Heart right ventricle (tissue), 16 donors: ENCODE measurements around the gene SLC35E1. TPM values are rescaled to one million over a fixed set of nuclear protein-coding genes. Genes with fewer than 3 reads are reported as not detected.

Experiments used
- ATAC-seq, 8 donors: fragments of 200-7000 bp; cut with Tn5 transposase; one replicate each; pipeline ENCODE4 v1.9.1; 2020; ENCODE audit warnings: mild to moderate bottlenecking in 8 of 8, moderate library complexity in 8 of 8, moderate number of reproducible peaks in 1 of 8
- DNase-seq, 2 donors: peaks; one replicate each; pipeline ENCODE4 v3.0.0-alpha.2; 2020
- H3K27ac ChIP-seq, 10 donors: fragments of 200-600 bp; sonication (generic) in 2 of 10; one replicate each; pipeline versions ENCODE4 v1.5.0 to v1.8.0; 2020 to 2022; ENCODE audit warnings: mild to moderate bottlenecking in 3 of 10
- H3K27me3 ChIP-seq, 7 donors: fragments of 200-600 bp; one replicate each; pipeline ENCODE4 v1.8.0; 2021 to 2022; ENCODE audit warnings: mild to moderate bottlenecking in 2 of 7
- H3K36me3 ChIP-seq, 9 donors: fragments of 200-600 bp; sonication (generic) in 1 of 9; one replicate each; pipeline versions ENCODE4 v1.5.0 to v1.8.0; 2020 to 2022; ENCODE audit warnings: mild to moderate bottlenecking in 2 of 9
- H3K4me1 ChIP-seq, 9 donors: fragments of 200-600 bp; sonication (generic) in 1 of 9; one replicate each; pipeline versions ENCODE4 v1.5.0 to v1.8.0; 2020 to 2022; ENCODE audit warnings: mild to moderate bottlenecking in 4 of 9
- H3K4me3 ChIP-seq, 10 donors: fragments of 200-600 bp; sonication (generic) in 2 of 10; one replicate each; pipeline versions ENCODE4 v1.5.0 to v1.8.0; 2020 to 2022; ENCODE audit warnings: mild to moderate bottlenecking in 7 of 10, moderate library complexity in 2 of 10
- H3K9me3 ChIP-seq, 11 donors: fragments of 200-600 bp in 10 of 11; sonication (generic) in 2 of 11; one replicate each; pipeline versions ENCODE4 v1.5.0 to v1.8.0; 2013 to 2022; ENCODE audit warnings: mild to moderate bottlenecking in 2 of 11, control low read depth in 1 of 11, moderate library complexity in 1 of 11
- WGBS, 2 donors: extraction: QIAGEN DNeasy Blood & Tissue Kit; methylation state at CpG; one replicate each; pipeline ENCODE4 v1.1.7; 2013; ENCODE audit warnings: inconsistent platforms in 1 of 2; 5-methylcytosine and 5-hydroxymethylcytosine counted together
- intact Hi-C, 10 donors: fragments of 100-400 bp; cut with DNase I; formaldehyde crosslinking; loops; one replicate each; pipeline versions ENCODE4 v1.11.1 to v1.14.2; 2022
- polyA plus RNA-seq, 2 donors: library from polyadenylated mRNA; stranded (reverse); fragments of 200-250 nt; gene quantifications; one replicate each; pipeline ENCODE4 v1.2.3, GENCODE V29; 2013
- total RNA-seq, 10 donors: library from RNA; stranded (reverse); fragmentation: NEBNext Ultra II Directional in 3 of 10; extraction: Animal tissue kit (Norgen Biotek cat#: 25700) in 3 of 10; gene quantifications; one replicate each; pipeline versions ENCODE4 v1.2.1 to v1.2.4, GENCODE V29; 2021 to 2023
- TF ChIP-seq, protein P1 (sequence below), 9 donors: fragments of 200-600 bp; sonication (generic) in 2 of 9; IDR thresholded peaks; one replicate each; pipeline versions ENCODE4 v1.5.0 to v1.8.0; 2021 to 2022; ENCODE audit warnings: antibody characterized with exemption in 9 of 9, mild to moderate bottlenecking in 5 of 9, moderate library complexity in 1 of 9
- donor health status: Arrhythmogenic right ventricular cardiomyopathy.
- donor health status: ischemic (EF 13 %, LVEDD 7.1; RV severe dilation, severe dysfunction).
- donor health status: healthy with polysubstance abuse.
- donor health status: DM: no; HTN: yes; CAD: no.
- donor health status: DM: no; HTN: no; CAD: no.
- donor health status: ischemic (EF 25% LVEDD 6.9; RV normal size, moderate dysfunction).
- donor health status: ischemic (EF 25% LVEDD 5.7; RV mildly dilated, moderate dysfunction).
- donor health status: healthy.
- donor health status: DM: yes; HTN: yes; CAD: no.
- donor health status: Ischemic cardiomyopathy.
- donor health status: ischemic (EF 35%, LVEDD 5.7; RV mildly dilated, moderate dysfunction).
- donor health status: nonischemic (EF 11% LVEDD 7.7; RV severe dilation, severe dysfunction).
- donor health status: DM: yes; HTN: yes; CAD: no.
- donor health status: PGD.
- donor health status: ischemic (EF 29% LVEDD 5.4; RV normal size, mild dysfunction).
- donor health status: nonischemic (EF 23%, LVEDD 6.1; RV moderate dilation, normal function).

Gene SLC35E1
- total and polyA plus RNA-seq, 12 donors: 20.8 to 29.0 (median 23.6) TPM

DNA sequence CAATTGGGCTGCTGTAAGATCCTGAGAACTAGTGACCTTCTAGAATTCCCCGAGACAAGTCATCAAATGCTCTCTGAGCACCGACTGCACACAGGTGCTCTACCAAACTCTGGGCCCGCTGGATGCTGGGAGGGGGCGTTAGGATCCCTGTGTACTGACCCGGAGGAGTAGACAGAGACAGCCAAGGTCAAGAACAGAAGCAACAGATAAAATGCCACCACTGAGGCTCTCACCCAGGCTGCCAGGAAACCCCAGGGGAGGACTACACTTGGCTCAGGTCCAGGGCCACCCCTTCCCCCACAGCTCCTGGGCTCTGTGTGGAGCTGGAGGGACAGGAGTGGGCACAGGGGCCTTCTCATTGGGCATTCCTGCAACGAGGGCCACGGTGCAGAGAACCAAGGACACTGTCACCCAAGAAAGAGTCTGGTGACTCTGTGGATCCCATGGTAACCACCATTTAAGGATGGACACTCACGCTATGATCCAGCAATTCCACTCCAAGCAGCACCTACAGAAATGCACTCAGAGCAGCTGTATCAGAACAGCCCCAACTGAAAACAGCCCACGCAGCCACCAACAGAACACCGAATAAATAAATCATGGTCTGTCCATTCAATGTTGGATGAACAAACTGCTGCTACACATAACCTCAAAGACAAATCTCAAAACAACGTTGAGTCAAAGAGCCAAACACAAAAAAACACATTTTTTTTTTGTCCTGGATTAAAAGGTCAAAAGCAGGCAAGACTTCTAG lies 16.8 kb upstream of the SLC35E1 start:
- DNase-seq (no peak), ATAC-seq (no peak)
- intact Hi-C loops: loop anchor here in 4 of 10 donors (5.0 kb wide), 1 partner anchor 38 kb away; the partner anchor contains the start of gene MED26 (in 4 of the 4)
- H3K4me1 ChIP-seq: peaks cover 33 to 100% (median 80%) of the 10 kb centered on the region in 9 donors
- TF ChIP-seq, protein P1, sequence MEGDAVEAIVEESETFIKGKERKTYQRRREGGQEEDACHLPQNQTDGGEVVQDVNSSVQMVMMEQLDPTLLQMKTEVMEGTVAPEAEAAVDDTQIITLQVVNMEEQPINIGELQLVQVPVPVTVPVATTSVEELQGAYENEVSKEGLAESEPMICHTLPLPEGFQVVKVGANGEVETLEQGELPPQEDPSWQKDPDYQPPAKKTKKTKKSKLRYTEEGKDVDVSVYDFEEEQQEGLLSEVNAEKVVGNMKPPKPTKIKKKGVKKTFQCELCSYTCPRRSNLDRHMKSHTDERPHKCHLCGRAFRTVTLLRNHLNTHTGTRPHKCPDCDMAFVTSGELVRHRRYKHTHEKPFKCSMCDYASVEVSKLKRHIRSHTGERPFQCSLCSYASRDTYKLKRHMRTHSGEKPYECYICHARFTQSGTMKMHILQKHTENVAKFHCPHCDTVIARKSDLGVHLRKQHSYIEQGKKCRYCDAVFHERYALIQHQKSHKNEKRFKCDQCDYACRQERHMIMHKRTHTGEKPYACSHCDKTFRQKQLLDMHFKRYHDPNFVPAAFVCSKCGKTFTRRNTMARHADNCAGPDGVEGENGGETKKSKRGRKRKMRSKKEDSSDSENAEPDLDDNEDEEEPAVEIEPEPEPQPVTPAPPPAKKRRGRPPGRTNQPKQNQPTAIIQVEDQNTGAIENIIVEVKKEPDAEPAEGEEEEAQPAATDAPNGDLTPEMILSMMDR (IDR thresholded peaks at IDR 0.05): no peak
- H3K27me3 ChIP-seq: no peaks in the 10 kb centered on the region
- peak overlapping the region in 3 of 10 donors; percentile 18 to 83 (median 56) for H3K27ac ChIP-seq
- no peaks in the 10 kb centered on the region for H3K9me3 ChIP-seq
- 59 to 61% methylated on average over 11 of the region's 11 CpGs for WGBS, 2 donors
- H3K4me3 ChIP-seq: peak overlapping the region in 2 of 10 donors; percentile 34 to 35
- H3K36me3 ChIP-seq: peaks cover 0 to 3% (median 0%) of the 10 kb centered on the region in 9 donors

DNA sequence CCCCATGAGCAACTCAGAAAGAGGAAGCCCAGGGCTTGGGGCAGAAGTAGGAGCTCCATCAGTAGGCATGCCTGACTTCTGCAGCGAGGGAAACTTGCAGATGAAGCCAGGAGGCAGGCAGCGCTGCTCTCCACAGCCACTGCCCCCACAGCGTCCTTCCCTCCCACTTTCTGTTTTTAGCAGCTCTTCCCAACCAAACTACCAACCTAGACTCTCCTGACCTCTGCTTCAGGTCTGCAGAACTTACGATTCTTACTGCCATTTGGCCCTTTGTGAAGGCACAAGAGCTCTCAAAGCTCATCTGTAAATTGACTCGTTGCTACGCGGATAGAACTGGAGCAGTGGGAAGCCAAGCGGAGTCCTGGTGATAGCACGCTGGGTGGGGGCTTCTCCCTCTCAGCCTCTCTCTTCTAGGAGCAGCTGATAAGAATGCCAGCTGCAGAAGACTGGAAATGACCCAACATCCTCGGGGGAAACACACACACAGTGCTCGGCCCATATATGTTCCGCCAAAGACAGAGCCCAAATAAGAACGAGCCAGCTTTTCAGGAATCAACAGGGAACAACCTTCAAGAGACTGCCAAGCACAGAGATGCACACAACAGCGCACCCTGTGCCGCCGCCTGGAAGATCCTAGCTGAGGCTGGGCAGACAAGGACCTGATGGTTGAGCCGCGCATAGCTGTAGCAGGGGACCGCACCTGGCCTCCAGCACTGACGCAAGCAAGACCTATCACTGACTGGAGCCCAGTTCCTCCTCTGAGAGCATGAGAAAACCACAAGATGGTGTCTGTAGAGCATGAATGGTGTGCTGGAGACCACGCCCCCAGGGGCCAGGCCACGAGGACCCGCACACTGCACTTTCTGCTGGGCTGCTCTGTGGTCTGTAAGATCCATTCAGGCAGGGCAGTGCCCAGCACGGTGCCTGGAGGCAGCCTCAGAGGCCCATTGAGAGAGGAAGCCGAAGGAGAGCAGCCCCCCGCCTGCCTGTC lies 15.9 kb upstream of the SLC35E1 start:
- Histone ChIP-seq H3K4me1 (peaks cover 36 to 100% (median 80%) of the 10 kb centered on the region in 9 donors), H3K4me3 (peak overlapping the region in 7 of 10 donors; percentile 13 to 35 (median 29)), H3K27ac (peak overlapping the region in 9 of 10 donors; percentile 18 to 83 (median 56)), H3K36me3 (peaks cover 0 to under 1% (median 0%) of the 10 kb centered on the region in 9 donors), H3K9me3 (no peaks in the 10 kb centered on the region), H3K27me3 (no peaks in the 10 kb centered on the region)
- TF ChIP-seq, protein P1 (IDR thresholded peaks at IDR 0.05): peak in 1 of 9 donors; percentile 19
- DNase-seq (peak in 1 of 2 donors; percentile 34), ATAC-seq (peak in 7 of 8 donors; percentile 12 to 55 (median 51))
- 14 to 15% methylated on average over 26 of the region's 26 CpGs for WGBS, 2 donors
- intact Hi-C loops: loop anchor here in 4 of 10 donors (5.0 kb wide), 1 partner anchor 39 kb away; the partner anchor contains the start of gene MED26 (in 4 of the 4)

DNA sequence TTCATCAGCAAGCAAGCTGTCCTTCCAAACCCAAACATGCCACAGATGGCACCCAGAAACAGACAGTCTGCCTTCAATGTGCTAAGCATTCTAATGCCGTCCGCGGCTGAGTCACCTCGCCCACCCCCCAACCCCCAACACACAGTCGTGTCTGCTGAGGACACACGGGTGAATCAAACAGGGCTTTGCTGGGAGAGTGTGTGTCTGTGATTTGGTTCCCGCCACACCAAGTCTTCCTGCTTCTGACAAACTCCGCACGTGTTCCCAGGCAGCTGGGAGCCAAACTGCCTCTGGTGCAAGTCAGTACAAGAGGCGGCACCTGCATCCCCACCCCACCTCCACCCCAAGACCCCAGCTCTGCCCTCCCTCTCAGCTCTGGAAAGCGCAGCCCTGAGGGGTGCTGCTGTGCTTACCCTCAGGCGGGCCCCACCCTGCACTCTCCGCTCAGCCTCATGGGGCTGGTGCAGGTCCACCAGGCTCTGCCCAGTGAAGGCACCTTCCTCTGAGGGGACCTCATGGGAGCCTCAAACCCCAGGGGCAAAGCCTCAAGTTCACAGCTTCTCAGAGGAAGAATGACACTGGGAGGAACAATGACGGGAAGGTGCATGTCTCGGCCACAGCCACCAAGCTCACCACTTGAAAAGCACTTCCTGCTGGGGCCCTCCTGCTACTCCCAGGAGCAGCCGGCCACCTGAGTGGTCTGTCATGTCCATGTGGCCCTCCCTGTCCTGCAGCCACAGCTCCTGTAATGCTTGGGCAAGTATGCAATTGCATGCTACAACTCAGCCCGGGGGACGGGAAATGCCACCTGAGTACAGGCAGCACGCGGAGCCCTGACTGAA lies 15.0 kb upstream of the SLC35E1 start:
- peak in 1 of 8 donors; percentile 2 for ATAC-seq
- no peaks in the 10 kb centered on the region for H3K27me3 ChIP-seq
- H3K4me3 ChIP-seq: peak overlapping the region in 7 of 10 donors; percentile 13 to 35 (median 29)
- intact Hi-C loops: loop anchor here in 4 of 10 donors (5.0 kb wide), 1 partner anchor 40 kb away; the partner anchor contains the start of gene MED26 (in 4 of the 4)
- H3K27ac ChIP-seq: peak overlapping the region in 8 of 10 donors; percentile 18 to 83 (median 50)
- 47 to 48% methylated on average over 20 of the region's 20 CpGs for WGBS, 2 donors
- H3K9me3 ChIP-seq: no peaks in the 10 kb centered on the region
- no peaks in the 10 kb centered on the region for H3K36me3 ChIP-seq
- H3K4me1 ChIP-seq: peaks cover 44 to 100% (median 81%) of the 10 kb centered on the region in 9 donors
- TF ChIP-seq, protein P1 (IDR thresholded peaks at IDR 0.05): no peak
- DNase-seq: no peak
